ENCODE data around the gene TANC1. TPM values are rescaled to one million over a fixed set of nuclear protein-coding genes. Genes with fewer than 3 reads are reported as not detected.
A peak's percentile ranks its signal among the peaks of the same experiment; 100 is the strongest.

TANC1 gene
- total RNA-seq, 1 experiment from 2014 or later = 2.5 TPM

DNA sequence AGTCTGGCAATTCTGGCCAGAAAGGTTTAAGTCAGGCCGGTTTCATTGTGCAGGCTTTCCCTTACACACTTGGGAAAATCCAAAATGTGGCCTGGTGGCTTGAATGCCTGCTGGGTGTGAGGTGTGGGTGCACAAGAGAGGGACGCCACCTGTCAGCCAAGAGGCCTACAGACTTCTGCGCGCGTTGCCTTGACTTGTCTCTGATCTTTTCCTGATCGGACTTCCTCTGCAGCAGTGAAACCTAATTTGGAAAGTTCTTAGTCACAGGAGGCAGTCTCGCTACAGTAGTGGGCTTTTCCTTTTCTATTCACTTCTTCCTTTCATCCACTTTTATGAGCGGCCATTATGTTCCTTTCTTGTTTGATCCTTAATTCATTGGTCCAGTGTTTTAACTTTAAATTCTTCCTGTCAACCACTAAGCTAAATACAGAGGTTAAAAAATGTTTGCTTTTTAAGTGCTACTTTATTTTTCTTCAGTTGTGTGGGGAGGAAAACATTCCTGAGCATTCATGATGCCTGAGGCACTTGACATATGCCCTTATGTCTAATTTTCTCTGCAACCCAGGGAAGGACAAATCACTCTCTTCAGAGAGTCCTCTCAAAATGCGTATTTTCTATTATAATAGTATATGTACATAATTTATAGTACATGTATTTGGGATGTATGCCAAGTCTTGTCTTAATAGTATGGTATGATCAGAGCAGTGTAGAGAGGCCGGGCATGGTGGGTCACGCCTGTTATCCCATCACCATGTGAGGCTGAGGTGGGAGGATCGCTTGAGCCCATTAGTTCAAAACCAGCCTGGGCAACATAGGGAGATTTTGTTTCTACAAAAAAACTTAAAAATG lies 189.1 kb downstream of the TANC1 start:
- Histone ChIP-seq H2BK20ac (ENCODE audit: low read depth, low read length, poor library complexity, severe bottlenecking) (no peak overlapping the region), H3K27me3 (ENCODE audit: insufficient read depth, low read length) (no peaks in the 10 kb centered on the region), H3K79me1 (ENCODE audit: insufficient read depth, low read depth, low read length, poor library complexity, severe bottlenecking) (no peaks in the 10 kb centered on the region), H4K91ac (ENCODE audit: insufficient read length, low read depth, low read length) (no peak overlapping the region), H4K8ac (replicated peaks; ENCODE audit: insufficient read length, low read depth, low read length) (no peak overlapping the region), H3K9me3 (ENCODE audit: control insufficient read depth, low read depth, low read length) (no peaks in the 10 kb centered on the region), H2BK12ac (ENCODE audit: insufficient read length, low read depth, low read length) (no peak overlapping the region), H2AK5ac (ENCODE audit: insufficient read length, low read length) (no peak overlapping the region), H4K5ac (ENCODE audit: insufficient read length, low read depth, low read length) (no peak overlapping the region), H3K4me2 (ENCODE audit: insufficient read depth, insufficient read length, low read length) (no peak overlapping the region), H3K14ac (ENCODE audit: insufficient read depth, low read length) (no peak overlapping the region), H3K56ac (ENCODE audit: insufficient read length, low read depth, low read length) (no peak overlapping the region), H2AFZ (ENCODE audit: low read length) (no peak overlapping the region), H2BK5ac (ENCODE audit: insufficient read length, low read length) (no peak overlapping the region), H3K23me2 (ENCODE audit: insufficient read length, low read depth, low read length, poor library complexity, severe bottlenecking) (no peaks in the 10 kb centered on the region), H3K79me2 (ENCODE audit: insufficient read depth, low read length) (no peaks in the 10 kb centered on the region), H3K27ac (ENCODE audit: insufficient read length, low read depth, low read length) (no peak overlapping the region), H4K20me1 (ENCODE audit: control insufficient read depth, insufficient read depth, insufficient read length) (no peaks in the 10 kb centered on the region), H3T11ph (ENCODE audit: low read length) (no peak overlapping the region), H3K9ac (ENCODE audit: extremely low read depth, insufficient read length, low read length) (no peak overlapping the region), H3K18ac (ENCODE audit: insufficient read length, low read depth, low read length) (no peak overlapping the region), H3K23ac (ENCODE audit: insufficient read length, low read depth, low read length) (no peak overlapping the region), H3K4me1 (ENCODE audit: insufficient read depth, low read length) (no peaks in the 10 kb centered on the region), H2BK15ac (ENCODE audit: low read depth, low read length) (no peak overlapping the region), H3K4ac (ENCODE audit: low read depth, low read length) (no peak overlapping the region), H2BK120ac (ENCODE audit: low read depth, low read length, poor library complexity, severe bottlenecking) (no peak overlapping the region)
- no peak overlapping the region for H3K4me3 Mint-ChIP-seq
- peaks cover 10 to 16% of the 10 kb centered on the region in 2 experiments for H3K4me1 Mint-ChIP-seq
- no peaks in the 10 kb centered on the region; the same call in 1 of the 2 replicates for H3K27me3 Mint-ChIP-seq (ENCODE audit: low read depth)
- TF ChIP-seq, protein P1, sequence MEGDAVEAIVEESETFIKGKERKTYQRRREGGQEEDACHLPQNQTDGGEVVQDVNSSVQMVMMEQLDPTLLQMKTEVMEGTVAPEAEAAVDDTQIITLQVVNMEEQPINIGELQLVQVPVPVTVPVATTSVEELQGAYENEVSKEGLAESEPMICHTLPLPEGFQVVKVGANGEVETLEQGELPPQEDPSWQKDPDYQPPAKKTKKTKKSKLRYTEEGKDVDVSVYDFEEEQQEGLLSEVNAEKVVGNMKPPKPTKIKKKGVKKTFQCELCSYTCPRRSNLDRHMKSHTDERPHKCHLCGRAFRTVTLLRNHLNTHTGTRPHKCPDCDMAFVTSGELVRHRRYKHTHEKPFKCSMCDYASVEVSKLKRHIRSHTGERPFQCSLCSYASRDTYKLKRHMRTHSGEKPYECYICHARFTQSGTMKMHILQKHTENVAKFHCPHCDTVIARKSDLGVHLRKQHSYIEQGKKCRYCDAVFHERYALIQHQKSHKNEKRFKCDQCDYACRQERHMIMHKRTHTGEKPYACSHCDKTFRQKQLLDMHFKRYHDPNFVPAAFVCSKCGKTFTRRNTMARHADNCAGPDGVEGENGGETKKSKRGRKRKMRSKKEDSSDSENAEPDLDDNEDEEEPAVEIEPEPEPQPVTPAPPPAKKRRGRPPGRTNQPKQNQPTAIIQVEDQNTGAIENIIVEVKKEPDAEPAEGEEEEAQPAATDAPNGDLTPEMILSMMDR (conservative IDR thresholded peaks at IDR 0.05) = no peak
- peak overlapping the region in 1 of 3 experiments; percentile 71; a peak in 3 of 7 replicates for H3K27ac Mint-ChIP-seq
- H3K9me3 Mint-ChIP-seq = no peaks in the 10 kb centered on the region
- no CpG with 5 or more reads among the region's 12 CpGs for WGBS (ENCODE audit: extremely low coverage, insufficient read length, low lambda C conversion rate)
- DNase-seq = no peak
- H3K36me3 Mint-ChIP-seq (ENCODE audit: insufficient read depth in 1 of 3, low read depth in 3 of 3) = no peaks in the 10 kb centered on the region
